HG03575 (cell line): ENCODE measurements around the gene HYAL4.
A peak's percentile ranks its signal among the peaks of the same experiment; 100 is the strongest.
"Not testable (repeated sequence)": the region's sequence is repeated elsewhere in the genome, so short reads cannot be mapped to it uniquely, and the experiment has no call there.

ENCODE experiments used
- ATAC-seq: cut with Tn5 transposase; IDR thresholded peaks from one replicate; pipeline ENCODE4 v1.9.1; 2021; ENCODE audit not compliant: unreplicated experiment, insufficient number of reproducible peaks, low FRiP score; ENCODE audit errors: extremely low read depth

The HYAL4 gene

GRCh38 chr7:123844712-123845219, at the start of gene HYAL4:
Gene HYAL4, plus strand, starts transcription at chr7:123845169. Its CDS starts 23,105 bp downstream, at chr7:123868274.
- ATAC-seq: no peak

GRCh38 chr7:123795917-123796316, 49.1 kb upstream of the HYAL4 start:
- no peak for ATAC-seq

DNA sequence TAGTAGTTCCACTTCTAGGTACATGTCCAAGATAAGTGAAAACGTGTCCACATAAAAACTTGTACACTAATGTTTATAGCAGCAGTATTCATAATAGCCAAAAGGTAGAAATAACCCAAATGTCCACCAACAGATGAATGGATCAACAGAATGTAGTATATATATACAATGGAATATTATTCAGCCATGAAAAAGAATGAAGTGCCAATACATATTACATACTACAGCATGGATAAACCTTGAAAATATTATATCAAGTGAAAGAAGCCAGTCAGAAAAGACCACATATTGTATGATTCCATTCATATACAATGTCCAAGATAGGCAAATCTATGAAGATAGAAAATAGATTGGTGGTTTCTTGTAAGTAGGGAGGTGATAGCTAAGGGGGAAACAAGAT, 48.4 kb upstream of the HYAL4 start:
- ATAC-seq: no peak

- ATAC-seq: no peak
Measured at GRCh38 chr7:123797673-123798531, 47.1 kb upstream of the HYAL4 start.

DNA sequence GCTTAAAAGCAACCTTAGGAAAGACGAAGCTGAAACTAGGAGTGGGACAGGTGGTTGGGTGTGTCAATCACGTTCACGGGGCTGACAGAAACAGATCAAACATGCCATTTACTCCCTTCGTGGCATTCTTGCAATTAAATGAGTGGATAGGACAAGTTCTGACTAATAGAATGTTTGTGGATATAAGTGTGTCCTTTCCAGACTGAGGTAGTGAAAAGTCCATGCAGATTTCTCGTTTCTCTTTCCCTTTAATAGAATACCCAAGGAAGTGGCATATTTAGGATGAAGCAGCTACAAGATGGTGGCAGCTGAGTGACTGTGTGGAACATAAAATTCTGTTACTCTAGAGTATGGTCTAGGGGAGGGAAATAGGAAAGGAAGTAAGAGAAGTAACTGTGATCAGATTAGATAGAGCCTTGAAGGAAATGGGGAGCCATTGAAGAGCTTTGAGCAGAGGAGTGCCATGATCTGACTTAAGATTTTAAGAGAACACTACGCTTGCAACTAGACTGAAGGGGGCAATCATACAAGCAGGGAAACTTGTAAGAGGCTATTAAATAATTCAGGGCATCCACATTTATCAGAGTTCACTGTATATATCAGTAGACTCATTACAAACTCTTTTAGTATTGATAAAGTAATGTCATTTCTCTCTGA, 46.3 kb upstream of the HYAL4 start:
- no peak for ATAC-seq

DNA sequence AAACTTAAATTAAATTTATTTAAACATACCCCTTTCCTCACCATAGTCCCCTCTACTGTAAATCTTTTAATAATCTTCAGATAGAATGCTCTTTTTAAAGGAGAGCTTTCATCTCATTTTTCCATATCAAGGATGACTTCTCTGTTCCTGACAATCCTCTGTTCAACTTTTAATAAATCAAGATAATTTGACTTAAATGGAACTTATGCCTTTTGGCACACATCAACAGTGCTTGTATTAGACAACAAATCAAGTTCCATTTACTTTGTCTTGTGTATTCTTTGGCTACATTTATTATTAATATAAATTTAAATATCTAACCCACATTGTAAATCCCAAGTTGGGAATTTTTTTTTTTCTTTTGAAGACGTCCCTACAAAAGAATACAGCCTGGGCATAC, 42.7 kb upstream of the HYAL4 start:
- ATAC-seq: no peak

GRCh38 chr7:123805287-123805686, 39.7 kb upstream of the HYAL4 start:
- ATAC-seq: no peak

- no peak for ATAC-seq
Measured at GRCh38 chr7:123809471-123809870, 35.5 kb upstream of the HYAL4 start.

DNA sequence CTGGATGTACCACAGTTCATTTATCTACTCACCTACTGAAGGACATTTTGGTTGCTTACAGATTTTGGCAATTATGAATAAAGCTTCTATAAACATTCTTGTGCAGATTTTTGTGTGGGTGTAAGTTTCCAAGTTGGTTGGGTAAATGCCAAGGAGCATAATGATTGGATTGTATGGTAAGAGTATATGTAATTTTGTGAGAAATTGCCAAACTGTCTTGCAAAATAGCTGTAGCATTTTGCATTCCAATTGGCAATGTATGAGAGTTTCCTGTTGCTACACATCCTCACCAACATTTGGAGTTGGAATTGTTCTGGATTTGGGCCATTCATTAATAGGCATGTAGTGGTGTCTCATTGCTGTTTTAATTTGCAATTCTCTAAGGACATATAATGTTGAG, 33.9 kb upstream of the HYAL4 start:
- no peak for ATAC-seq

GRCh38 chr7:123816916-123817315, 28.1 kb upstream of the HYAL4 start:
- no peak for ATAC-seq

DNA sequence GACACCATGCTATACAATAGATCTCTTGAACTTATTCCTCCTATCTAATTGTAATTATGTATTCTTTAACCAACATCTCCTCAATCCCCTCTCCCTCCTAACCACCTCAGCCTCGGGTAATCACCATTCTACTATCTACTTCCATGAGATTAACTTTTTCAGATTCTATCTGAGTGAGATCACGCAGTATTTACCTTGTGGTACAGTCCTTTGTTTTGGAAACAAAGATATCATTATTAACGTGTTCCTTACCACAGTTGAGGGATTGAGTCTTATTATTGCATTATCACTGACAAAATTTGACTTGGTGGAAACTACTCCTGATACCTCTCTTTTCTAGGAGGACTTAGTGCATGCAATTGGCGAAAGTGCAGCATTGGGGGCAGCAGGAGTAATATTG, 26.0 kb upstream of the HYAL4 start:
- no peak for ATAC-seq

GRCh38 chr7:123819795-123820194, 25.2 kb upstream of the HYAL4 start:
- ATAC-seq: not testable (repeated sequence)

- no peak for ATAC-seq
Measured at GRCh38 chr7:123820864-123821263, 24.1 kb upstream of the HYAL4 start.

GRCh38 chr7:123821320-123821719, 23.6 kb upstream of the HYAL4 start:
- ATAC-seq: no peak

- peak; percentile 86 for ATAC-seq
Measured at GRCh38 chr7:123823898-123824753, 20.8 kb upstream of the HYAL4 start.

DNA sequence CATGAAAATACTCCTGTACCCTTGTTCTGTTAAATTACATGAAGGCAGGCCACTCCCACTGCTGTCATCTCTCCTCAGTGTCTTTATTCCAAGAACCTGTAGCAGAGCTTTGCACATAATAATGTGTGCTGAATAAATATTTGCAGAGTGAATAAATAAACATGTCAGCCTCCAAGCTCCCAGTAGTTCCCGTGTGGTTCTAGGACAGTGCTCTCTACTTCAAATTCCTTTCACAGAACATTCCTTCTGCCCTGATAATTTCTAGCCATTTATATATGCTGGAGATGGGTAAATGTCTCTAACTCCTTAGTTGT, 20.3 kb upstream of the HYAL4 start:
- ATAC-seq: peak; percentile 20

DNA sequence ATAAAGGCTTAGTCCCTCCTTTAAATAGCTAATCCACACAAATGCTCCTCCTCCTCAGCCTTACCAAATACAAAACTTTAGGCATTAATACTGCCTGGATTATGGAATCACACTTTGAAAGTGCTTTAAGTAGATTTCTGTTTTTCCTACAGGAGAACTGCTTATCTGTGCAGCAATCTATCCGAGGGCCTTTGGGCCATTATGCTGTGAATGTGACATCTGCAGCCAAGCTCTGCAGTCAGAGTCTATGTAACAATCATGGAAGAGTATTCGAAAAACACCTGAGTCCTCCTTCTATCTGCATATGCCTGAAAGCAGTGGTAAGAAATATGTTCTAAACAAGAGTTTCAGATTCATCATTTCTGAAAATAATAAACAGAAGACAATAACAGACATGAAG, 16.2 kb upstream of the HYAL4 start:
- ATAC-seq: no peak

- ATAC-seq: no peak
Measured at GRCh38 chr7:123836656-123837055, 8.3 kb upstream of the HYAL4 start.

DNA sequence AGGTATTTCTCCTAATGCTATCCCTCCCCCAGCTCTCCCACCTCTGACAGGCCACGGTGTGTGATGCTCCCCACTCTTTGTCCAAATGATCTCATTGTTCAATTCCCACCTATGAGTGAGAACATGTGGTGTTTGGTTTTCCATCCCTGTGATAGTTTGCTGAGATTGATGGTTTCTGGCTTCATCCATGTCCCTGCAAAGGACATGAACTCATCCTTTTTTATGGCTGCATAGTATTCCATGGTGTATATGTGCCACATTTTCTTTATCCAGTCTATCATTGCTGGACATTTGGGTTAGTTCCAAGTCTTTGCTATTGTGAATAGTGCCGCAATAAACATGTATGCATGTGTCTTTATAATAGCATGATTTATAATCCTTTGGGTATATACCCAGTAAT, 5.9 kb upstream of the HYAL4 start:
- not testable (repeated sequence) for ATAC-seq
